GM19438 (cell line): ENCODE measurements around the gene HNRNPAB.
"Not testable (repeated sequence)": the region's sequence is repeated elsewhere in the genome, so short reads cannot be mapped to it uniquely, and the experiment has no call there.

Experiments used
- ATAC-seq: cut with Tn5 transposase; IDR thresholded peaks from one replicate; pipeline ENCODE4 v1.9.1; 2021; ENCODE audit warnings: low read depth; ENCODE audit not compliant: unreplicated experiment

Gene HNRNPAB

DNA sequence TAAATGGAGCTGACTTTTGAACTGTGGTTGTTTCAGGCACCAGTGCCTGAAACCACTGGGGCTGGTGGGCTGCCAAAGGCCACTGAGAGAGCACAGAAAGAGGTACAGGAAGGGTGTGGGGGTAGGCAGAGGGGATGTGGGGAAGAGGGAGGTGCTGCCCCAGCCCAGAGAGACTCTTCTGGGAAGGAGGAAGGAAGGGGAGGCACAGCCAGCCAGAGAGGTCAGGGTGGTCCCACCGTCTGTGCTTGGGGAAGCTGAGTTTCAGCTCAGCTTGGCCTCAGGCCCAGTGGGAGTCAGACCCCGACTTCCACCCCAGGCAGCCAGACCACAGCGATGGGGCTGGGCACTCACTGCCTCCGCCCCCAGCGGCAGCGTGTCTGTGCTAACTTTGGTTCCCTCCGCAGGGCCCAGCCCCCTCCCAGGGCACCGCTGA, 36.9 kb downstream of the HNRNPAB start:
- ATAC-seq = no peak

DNA sequence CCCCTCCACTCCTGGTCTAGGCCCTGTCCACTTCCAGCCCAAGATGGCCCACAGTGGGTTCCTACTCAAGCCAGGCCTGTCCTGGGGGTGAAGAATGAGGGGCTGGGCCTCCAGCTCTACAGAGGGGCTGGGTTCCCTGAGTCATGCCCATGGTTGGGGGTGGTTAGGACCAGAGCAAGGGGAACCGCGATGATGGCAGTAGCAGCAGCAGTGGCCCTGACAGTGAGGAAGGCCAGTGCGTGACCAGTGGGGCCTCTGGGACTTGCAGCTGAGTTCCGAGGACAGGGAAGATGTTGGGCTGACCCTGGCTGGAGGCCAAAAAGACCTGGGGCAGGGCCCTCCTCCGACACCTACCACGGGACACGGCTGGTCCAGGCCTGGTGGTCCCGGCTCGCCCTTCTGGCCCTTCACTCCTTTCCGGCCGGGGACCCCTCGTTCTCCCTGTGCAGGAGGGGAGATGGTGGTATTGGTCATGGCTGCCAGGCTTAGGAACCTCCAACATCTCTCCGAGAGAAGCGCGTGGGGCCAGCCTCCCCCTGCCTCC, 37.4 kb downstream of the HNRNPAB start:
- no peak for ATAC-seq

DNA sequence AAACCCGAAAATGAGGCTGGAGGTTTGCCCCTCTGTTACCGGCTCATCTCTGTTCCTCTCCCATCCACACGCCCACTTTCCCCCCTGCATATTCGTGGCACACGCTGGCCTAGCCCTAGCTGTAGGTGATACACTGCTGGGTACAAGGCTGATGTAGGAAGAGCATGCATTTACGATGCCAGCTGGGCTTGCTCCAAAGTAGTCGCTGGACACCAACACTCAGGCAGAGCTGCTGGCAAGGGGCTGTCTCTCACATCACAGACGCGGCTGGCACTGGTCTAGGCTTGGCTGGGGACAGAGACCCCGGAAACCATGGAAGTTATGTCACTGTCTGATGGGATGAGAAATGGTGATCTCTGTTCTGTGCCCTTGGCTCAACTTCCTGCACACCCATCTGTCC, 38.1 kb downstream of the HNRNPAB start:
- no peak for ATAC-seq

DNA sequence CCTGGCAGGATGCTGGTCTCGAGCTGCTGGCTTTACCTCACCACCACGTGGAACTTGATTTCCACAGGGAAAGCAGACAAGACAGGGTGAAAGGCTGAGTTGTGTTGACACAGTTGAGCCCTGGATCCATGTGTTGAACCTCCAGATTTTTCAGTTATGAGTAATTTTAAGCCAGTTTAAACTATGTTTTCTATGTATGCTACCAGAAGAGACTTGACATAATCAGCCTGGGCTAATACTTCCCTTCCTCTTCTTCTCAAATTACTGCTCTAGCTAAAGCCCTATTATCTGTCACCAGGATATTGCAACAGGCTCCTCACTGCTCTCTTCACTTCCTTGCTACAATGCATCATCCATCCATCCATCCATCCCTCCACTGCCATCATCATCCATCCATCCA, 40.2 kb downstream of the HNRNPAB start:
- no peak for ATAC-seq

DNA sequence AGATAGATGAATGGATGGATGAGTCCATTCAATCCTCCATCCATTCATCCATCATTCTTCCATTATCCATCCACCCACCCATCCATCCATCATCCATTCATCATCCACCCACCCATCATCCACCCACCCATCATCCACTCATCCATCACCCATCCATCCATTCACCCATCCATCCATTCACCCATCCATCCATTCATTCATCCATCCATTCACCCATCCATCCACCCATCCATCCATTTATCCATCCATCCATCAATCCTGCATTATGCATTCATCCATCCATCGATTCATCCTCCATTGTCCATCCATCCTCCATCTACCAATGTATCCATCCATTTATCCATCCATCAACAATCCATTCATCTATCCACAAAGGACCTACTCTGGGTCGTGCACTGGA, 41.1 kb downstream of the HNRNPAB start:
- ATAC-seq = no peak

DNA sequence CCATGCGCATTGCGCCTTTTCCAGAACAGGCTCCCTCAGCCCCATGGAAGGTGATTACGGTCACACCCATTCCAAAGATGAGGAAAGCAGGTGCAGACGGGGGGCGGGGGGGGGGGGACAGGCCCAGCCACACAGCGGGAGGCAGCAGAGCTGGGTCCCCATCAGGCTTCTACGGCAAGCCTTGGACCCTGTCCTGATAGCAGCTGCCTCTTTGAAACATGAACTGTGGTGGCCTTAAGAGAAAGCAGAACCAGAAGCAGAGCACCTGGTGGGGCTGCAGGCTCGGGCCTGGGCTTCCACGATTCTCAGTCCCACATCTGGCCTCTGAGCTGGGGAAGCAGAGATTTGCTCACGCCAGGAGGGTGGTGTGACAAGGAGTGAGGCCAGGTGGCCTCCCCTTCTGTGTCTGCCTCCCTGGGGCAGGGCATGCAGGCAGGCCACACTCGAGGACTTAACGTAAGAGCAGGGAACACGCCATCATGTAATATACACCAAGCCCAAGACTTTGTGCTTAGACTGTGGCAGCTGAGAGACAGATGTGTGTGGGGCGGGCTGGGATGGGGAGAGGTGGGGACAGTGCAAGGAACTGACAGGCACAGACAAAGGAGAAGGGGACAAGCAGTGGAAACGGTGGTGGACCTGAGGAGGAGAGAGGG, 42.4 kb downstream of the HNRNPAB start:
- ATAC-seq = no peak

DNA sequence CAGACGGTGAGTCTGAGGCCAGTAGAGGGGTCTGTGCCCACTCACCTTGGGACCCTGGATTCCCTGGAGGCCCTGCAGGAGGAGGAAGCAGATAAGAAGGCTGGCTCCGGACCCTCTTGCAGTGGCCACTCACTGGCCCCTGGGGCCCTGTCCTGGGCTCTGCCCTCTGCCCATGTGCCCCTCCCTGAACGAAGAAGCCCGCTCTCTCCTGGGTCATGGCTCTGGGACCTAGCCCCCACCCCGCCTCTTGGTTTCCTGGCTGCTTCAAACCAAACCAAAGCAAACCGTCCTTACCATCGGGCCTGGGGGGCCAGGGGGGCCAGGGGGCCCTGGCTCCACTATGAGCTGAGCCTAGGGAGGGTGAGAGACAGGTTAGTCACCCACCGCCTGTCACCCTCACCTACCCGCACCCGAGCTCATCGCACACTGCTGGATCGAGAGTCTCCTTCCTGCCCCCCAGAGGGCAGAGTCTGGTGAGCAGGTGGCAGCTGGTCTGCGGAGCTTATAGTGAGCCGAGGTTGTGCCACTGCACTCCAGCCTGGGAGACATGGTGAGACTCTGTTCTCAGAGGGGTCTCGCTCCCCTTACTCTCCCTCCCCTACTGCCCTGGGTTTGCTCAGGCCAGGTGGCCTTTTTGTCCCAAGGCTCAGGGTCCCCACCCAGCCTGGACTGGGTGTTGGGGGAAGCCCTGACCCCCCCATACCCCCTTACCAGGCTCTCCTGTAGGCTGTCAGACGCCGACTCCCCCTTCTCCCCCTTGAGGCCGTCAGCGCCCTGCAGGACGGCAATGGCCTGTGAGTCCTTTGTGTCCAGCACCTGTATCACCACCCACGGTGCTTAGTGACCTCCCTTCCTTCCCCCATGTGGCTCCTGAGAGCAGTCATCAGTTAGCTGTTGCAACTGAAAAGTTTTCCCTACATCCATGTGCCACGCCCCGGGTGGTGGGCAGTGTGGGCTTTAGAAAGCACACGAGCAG, 43.4 kb downstream of the HNRNPAB start:
- no peak for ATAC-seq

DNA sequence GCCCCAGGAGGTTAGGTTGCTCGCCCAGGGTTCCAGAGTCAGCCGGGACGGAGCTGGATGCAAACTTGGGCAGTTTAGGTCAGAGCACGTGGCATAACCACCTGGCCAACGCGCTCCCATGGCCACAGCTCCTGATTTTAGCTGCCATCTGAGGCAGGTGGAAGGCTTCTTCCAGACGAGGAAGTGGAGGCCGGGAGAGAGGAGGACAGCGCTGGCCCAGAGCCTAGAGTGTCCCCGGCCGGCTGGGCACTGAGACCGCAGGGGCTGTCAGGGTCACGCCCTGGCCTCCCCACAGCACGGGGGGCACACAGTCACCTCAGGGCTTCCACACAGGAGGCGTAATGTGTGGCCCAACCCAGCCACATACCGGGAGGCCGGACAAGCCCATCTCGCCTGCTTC, 44.4 kb downstream of the HNRNPAB start:
- no peak for ATAC-seq

DNA sequence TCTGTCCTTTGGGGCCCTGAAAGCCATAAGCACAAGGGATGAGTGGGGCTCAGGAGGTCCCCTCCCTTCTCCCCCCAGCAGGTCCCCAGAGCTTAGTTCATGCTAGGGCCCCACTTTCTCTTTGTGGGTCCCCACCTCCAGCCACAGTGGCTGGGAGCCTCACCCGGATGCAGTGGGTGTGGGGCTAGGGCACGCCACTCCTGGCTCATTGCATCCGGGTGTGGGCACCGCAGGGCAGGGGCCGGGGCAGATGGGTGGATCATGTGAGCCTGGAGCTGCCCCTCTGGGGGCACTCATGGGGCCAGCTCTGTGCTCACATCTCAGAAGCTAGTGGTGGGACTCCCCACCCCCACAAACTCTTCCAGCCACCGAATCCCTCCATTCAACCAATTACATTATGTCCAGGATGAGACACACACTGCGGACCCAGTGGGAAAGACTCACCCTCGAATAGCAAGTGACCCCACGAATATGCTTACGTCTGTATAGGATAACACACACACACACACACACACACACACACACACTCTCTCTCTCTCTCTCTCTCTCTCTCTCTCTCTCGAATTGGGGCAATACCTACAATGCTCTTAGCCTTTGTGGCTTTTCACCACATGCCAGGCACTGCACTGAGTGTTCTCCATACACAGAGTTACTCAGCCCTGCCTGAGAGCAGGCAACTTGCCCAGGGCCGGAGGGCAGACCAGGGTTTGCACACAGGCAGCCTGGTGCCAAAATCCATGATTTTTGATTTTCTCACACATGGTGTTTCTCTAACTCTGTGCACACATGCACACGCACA, 45.1 kb downstream of the HNRNPAB start:
- ATAC-seq = no peak

DNA sequence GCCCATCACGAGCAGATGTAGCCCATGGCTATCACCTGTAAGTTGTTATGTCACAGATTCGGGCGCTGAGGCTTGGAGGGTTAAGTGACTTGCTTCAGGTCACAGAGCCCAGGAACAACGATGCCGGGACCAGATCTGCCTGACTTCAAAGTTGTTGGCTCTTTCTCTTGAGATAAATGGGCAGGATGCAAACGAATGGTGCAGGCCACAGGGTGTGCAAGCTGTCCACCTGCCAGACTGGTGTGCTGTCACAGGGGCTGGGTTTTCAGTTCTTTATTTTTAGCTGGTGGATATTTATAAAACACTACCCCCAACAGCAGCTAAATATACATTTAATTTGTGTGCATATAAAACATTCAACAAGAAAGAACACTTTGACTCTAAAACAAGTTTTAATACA, 45.9 kb downstream of the HNRNPAB start:
- no peak for ATAC-seq

DNA sequence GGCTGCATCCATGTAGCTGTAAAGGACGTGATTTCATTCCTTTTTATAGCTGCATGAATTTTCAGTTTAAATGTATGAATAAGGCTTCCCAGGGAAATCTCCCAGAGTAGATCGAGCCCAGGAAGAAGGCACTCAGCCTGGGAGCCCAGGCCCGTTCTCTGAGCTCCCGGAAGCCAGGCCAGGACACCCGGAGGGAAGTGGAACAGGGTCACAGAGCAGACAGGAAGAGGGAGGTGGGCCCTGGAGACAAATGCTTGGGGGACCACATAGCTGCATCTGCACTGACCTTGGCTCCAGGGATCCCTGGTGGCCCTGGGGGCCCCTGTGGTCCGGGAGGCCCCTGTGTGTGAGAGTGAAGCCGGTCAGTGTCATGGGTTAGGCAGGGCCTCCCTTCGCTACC, 47.9 kb downstream of the HNRNPAB start:
- ATAC-seq = no peak

DNA sequence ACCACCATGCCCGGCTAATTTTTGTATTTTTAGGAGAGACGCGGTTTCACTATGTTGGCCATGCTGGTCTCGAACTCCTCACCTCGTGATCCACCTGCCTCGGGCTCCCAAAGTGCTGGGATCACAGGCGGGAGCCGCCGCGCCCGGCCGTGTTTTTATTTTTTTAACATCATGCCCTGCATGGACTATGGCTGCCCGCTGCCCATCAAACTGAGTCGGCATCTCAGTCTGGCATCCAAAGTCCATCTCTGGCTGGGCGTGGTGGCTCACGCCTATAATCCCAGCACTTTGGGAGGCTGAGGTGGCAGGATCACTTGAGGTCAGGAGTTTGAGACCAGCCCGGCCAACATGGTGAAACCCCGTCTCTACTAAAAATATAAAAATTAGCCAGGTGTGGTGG, 49.3 kb downstream of the HNRNPAB start:
- not testable (repeated sequence) for ATAC-seq

DNA sequence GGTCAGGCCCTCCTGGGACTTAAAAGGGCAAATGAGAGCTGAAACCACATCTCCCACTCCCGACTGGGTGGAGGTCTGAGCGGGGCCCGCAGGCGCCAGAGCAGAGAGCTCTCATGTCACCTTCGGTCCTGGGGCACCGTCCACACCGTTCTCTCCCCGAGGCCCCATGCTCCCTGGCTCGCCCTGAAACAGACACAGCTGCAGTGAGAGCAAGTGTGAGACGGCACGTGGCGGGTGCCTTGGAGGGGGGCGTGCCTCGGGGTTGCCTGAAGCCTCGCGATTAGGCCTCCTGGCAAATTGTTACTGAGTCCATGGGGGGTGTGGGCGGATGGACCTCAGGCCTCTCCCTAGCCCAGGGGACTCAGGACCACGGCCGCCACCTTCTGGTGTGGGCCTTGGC, 52.4 kb downstream of the HNRNPAB start:
- no peak for ATAC-seq

DNA sequence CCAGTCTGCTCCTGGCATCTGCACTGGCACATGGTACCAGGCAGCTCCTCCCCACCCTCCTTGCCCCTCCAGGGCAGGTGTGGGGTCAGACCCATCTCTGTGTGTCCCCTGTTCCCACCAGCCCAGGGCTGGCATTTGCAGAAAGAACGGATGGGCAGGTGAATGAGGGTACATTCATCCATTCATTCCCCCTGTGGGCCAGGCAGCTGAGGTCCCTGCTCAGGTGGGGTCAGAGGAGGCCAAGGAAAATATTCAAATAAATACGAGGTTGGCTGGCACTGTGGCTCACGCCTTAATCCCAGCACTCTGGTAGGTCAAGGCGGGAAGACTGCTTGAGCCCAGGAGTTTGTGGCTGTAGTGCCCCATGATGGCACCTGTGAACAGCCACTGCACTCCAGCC, 53.3 kb downstream of the HNRNPAB start:
- ATAC-seq = no peak

DNA sequence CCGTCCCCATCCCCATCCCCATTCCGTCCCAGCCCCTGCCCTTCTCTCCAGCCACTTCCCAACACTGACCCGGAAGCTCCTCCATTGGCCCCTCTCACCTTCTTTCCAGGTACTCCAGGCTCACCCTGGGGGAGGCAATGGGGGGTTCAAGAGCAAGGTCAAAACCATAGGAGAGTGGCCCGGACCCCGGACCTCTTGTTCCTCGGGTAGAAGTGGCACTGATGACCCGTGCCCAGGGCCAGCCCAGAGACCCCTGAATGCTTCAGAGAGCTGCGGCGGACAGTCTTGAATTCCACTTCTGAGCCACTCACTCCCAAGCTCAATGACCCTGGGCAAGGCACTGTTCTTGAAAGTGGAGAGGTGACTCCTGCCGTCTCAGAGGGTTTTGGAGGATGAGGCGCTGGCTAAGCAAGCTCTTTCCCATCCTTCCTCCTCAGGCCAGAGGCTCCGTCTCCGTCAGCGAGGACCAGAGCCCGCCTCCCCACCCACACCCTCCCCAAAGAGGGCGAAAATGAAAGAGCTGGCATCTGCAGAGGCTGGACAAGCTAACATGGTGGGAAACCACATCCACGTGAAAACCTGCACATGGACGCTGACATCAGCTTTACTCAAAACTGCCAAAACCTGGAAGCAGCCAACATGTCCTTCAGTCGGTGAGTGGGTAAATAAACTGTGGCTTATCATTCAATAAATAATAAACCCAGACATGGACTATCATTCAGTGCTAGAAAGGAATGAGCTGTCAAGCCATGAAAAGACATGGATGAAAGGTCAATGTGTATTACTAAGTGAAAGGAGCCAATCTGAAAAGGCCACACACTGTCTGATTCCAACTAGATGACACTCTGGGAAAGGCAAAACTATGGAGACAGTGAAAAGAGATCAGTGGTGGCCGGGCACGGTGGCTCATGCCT, 55.5 kb downstream of the HNRNPAB start:
- ATAC-seq = no peak
